ENCODE measurements around the gene MUC5AC.

Gene MUC5AC

DNA sequence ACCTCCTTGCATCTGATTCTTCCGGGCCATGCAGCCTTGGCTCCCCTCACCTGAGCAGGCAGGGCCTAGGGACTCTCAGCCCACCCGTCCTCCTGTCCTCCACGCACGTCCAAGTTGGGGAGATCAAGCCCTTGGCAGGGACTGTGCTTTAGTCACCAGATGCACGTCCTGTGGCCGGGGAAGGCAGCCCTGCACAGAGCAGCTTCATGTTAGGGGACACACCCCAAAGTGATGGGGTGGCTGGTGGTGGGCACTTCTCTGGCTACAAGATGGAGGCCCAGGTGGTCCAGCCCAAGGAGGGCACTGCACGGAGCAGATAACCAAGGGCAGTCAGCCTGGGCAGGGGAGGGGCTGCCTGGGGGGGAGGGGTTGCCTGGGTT is 66.3 kb downstream of the MUC5AC start:
- DNase-seq (ENCODE audit: low read depth, low spot score): no peak

DNA sequence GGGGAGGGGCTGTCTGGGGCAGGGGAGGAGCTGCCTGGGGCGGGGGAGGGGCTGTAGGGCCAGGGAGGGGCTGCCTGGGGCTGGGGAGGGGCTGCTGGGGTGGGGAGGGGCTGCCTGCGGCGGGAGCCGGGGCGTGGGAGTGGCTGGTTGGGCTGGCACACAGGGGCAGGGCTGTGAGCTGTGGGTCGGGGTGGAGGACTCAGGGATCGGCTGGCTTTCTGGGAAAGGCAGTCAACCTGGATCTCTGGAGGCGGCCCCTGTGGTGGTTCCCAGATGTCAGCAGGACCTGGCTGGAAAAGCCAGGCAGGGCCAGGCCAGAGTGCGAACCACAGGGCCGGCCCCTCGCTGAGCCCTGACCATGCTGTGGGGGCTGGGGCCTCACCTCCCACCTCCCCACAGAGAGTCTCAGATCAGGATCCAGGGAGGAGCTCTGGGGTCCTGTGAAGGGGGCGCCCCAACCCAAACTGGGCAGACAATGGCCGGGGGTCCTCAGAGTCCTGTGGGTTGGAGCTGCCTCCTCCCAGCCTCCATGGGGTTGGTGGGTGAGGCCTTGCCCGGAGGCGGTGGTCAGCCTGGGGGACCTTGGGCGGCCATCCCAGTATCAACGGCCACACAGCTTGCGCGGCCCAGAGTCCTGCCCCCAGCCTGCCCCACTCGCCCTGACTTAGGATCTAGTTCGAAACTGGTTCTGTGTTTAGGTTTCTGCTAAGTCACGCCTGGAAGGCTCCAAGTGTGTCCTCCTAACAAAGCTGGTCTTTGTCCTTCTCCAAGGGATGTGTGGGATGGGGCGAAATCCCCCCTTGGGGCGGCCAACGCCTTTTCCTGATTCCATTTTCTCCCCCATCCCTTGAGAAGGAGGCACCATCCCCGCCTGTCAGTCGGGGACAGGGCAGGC is 67.0 kb downstream of the MUC5AC start:
- no peak for DNase-seq (ENCODE audit: low read depth, low spot score)

DNA sequence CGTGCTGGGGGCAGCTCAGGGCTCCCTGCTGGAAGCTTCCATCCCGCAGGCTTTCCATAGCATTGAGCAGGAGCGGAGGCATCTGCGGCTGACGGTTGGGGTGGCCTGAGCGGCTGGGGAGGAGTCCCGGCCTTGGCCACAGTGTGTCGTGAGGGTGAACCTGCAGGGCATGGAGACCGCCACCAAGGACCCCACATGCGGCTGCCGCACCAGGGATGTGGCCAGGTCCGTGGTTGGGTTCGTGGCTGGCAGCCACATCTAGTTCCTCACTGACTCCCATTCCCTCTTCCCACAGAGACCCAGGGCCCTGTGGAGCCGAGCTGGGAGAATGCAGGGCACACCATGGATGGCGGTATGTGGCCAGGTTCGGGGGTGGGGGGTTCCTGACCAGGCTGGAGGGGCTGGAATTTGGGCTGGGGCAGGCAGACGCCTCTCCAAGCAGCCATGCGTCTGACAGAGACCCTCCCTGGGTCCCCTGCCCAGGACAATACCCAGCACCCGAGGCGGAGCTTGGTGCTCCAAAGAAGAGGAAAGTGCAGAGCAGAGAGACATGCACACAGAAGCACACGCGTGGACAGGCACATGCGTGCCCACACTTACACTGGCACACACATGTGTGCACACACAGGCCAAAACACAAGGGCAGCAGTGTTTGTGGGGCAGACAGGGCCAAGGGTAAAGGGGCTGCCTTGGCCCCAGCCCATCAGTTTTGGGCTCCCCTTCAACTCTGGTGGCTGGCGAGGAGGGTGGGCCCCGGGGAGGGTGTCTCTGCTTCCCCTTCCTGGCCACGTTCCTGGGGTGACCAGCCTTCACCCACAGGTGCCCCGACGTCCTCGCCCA is 67.9 kb downstream of the MUC5AC start:
- DNase-seq (ENCODE audit: low read depth, low spot score): no peak

DNA sequence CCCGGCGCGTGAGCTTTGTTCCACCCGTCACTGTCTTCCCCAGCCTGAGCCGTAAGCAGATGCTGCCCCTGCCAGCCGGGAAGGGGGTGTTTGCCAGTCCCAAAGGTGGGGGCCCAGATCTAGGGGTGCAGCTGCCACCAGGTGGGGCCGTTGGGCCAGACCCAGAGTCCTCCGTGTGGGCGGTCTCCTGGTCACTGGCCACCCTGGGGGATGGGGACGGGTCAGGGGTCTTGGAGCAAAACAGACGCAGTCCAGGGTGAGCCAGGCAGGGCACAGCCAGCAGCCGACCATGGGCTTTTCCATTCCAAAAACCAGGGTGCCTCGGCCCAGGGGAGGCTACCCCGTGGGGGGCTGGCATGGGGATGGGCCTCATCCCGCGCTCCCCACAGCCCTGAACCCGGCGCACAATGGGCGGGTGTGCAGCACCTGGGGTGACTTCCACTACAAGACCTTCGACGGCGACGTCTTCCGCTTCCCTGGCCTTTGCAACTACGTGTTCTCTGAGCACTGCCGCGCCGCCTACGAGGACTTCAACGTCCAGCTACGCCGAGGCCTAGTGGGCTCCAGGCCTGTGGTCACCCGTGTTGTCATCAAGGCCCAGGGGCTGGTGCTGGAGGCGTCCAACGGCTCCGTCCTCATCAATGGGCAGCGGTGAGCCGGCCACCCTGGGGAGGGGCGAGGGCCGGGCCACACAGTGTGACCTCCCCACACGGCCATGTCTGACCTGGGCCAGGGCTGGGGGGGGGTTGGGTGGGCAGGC is 68.7 kb downstream of the MUC5AC start:
- no peak for DNase-seq (ENCODE audit: low read depth, low spot score)

DNA sequence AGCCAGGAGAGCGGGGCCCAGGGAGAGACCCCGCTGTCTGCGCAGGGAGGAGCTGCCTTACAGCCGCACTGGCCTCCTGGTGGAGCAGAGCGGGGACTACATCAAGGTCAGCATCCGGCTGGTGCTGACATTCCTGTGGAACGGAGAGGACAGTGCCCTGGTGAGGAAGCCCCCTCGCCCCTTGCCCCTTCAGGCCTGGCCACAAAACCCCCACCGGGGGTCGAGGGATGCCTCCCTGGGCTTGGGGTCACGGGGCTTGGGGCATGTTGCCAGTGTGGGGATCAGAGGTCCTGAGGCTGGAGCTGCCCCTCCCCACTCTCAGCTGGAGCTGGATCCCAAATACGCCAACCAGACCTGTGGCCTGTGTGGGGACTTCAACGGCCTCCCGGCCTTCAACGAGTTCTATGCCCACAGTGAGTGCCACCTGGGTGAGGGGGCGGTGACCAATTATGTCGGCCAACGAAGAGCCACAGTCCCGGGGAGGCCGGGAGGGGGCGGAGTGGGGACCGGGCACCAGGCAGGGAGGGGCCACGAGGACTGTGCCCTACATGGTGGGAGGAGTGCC is 69.3 kb downstream of the MUC5AC start:
- no peak for DNase-seq (ENCODE audit: low read depth, low spot score)

DNA sequence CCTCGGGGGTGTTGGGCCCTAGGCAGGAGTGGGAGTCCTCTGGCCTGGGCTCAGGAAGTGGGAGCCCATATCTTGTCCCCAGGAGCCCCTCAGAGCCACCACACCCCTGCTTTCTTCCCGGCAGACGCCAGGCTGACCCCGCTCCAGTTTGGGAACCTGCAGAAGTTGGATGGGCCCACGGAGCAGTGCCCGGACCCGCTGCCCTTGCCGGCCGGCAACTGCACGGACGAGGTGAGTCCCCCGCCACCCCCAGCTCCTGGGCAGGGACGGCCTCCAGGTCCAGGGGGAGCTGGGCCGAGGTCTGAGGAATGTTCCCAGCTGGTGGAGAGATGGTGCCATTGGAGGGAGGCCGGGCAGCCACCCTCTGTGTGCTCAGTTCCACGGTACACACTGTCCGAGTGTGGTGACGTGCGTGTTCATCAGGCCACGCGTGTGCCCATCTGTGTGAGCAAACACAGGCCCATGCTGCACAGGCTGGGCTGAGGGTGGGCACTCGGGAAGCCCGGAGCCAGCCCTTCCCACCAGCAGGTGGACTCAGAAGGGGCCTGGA is 69.9 kb downstream of the MUC5AC start:
- DNase-seq (ENCODE audit: low read depth, low spot score): no peak

DNA sequence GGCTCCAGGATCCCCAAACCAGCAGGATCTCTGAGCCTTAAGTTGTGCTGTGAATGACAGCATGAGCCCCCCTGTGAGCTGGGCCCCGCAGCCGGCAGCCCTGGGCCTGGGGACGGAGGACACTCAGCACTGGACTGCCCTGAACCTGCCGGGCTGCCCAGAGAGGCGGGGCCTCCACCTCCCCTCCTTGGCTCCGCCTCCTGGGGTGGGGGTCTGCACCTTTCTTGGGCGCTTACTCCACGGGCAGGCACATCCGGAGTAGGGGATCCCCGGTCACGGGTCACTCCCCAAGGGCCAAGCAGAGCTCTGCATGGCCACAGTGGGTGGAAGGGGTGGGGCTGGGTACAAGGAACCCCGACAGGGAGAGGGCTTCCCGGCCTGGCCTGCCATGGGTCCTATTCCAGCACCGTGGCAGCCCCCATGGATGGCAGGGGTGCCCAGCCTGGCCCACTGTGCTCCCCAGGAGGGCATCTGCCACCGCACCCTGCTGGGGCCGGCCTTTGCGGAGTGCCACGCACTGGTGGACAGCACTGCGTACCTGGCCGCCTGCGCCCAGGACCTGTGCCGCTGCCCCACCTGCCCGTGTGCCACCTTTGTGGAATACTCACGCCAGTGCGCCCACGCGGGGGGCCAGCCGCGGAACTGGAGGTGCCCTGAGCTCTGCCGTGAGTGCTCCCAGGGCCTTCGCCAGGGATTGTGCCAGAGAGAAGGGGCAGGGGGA is 70.5 kb downstream of the MUC5AC start:
- DNase-seq (ENCODE audit: low read depth, low spot score): no peak

DNA sequence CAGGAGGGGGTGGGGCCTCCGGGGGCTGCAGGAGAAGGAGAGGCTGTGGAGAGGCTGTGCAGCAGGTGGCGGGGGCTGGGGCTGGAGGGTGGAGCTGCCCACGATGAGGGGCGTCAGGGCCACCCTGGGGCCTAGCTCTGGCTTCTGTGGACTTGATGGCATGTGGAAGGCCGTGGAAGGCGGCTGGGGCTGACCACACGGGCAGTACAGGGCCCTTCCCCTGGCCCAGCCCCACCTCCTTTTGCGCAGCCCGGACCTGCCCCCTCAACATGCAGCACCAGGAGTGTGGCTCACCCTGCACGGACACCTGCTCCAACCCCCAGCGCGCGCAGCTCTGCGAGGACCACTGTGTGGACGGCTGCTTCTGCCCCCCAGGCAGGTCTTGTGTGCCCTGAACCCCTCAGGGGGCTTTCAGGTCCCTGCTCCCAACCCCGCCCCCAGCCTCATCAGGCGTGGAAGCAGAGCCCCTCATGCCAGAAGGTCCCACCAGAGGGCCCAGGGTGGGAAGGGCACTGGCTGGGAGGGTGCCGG is 71.2 kb downstream of the MUC5AC start:
- no peak for DNase-seq (ENCODE audit: low read depth, low spot score)

DNA sequence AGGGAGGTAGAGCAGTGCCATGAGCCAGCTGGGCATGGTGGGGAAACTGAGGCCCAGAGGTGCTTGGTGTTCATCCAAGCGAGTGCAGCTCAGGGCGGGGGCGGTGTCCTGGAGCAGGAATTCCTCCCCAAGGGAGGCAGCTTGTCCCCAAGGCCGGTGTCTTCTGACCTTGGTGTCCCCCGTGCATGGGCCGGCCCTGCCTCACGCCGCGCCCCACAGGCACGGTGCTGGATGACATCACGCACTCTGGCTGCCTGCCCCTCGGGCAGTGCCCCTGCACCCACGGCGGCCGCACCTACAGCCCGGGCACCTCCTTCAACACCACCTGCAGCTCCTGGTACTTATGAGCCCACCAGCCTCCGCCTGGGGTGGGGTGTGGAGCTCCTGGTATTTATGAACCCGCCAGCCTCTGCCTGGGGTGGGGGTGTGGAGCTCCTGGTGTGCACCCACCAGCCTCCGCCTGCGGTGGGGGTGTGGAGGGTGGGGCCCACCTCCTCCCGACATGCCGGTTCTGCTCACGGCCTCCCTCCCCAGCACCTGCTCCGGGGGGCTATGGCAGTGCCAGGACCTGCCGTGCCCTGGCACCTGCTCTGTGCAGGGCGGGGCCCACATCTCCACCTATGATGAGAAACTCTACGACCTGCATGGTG is 71.8 kb downstream of the MUC5AC start:
- no peak for DNase-seq (ENCODE audit: low read depth, low spot score)

DNA sequence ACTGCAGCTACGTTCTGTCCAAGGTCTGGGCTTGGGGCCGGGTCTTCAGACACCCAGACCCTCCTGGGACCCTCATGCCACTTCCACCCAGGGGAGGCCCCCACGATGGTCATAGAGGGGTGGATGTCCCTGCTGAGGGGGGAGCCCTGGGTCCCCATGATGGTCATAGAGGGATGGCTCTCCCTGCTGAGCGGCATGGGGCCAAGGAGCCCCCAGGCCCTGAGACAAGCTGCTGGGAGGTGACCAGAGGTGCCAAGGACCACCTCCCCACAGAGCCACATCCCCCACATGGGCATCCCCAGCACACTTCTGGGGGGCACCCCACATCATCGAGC is 72.3 kb downstream of the MUC5AC start:
- DNase-seq (ENCODE audit: low read depth, low spot score): no peak

DNA sequence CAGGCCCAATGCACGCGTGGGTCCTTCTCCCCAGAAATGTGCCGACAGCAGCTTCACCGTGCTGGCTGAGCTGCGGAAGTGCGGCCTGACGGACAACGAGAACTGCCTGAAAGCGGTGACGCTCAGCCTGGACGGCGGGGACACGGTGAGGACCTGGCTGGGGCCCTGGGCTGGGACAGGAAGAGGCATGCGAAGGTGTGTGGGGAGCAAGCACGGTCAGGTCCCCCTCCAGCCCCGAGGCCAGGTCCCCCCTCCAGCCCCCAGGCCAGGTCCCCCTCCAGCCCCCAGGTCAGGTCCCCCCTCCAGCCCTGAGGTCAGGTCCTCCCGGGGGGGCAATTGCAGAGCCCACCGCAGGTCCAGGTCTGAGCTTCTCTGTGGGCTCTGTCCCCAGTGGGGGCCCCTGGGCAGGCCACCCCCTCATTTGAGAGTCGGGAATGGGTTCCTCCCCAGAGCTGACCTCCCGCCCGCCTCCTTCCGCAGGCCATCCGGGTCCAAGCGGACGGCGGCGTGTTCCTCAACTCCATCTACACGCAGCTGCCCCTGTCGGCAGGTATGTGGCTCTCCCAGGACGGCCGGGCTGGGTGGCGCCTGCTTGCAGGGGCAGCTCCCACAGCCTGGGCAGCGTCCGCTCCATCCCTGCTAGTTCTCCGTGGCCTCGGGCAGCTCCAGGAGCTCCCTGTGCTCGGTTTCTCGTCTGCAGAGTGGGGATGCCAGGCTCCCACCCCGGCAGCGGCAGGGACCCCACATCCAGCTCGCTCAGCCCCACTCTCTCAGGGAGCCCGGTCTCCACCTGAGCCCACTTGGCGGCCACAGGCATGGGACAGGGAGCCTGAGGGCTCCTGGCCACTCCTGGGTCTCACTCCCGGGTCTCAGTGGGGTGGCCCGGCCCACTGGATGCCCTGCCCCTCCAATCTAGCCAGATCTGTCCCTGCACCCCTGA is 73.0 kb downstream of the MUC5AC start:
- no peak for DNase-seq (ENCODE audit: low read depth, low spot score)

DNA sequence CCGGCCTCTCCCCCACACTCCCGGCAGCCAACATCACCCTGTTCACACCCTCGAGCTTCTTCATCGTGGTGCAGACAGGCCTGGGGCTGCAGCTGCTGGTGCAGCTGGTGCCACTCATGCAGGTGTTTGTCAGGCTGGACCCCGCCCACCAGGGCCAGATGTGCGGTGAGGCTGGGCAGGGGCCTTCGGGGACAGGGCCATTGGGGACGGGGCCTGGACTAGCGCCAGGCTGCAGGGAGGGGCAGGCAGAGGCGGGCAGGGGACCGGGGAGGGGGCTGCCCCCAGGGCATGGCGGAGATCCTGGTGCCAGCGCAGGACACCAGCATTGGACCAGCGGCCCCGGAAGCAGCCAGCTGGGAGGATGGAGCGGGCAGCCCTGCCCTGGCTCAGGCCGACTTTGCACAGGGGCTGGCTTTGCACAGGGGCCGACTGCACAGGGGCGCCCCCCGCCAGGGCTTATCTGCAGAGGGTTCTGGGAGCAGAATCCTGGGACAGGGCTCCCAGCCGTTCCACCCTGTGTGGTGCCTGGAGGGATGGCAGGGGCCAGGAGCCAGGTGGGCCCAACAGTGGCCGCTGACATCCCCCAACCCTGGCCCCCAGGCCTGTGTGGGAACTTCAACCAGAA is 73.8 kb downstream of the MUC5AC start:
- no peak for DNase-seq (ENCODE audit: low read depth, low spot score)

DNA sequence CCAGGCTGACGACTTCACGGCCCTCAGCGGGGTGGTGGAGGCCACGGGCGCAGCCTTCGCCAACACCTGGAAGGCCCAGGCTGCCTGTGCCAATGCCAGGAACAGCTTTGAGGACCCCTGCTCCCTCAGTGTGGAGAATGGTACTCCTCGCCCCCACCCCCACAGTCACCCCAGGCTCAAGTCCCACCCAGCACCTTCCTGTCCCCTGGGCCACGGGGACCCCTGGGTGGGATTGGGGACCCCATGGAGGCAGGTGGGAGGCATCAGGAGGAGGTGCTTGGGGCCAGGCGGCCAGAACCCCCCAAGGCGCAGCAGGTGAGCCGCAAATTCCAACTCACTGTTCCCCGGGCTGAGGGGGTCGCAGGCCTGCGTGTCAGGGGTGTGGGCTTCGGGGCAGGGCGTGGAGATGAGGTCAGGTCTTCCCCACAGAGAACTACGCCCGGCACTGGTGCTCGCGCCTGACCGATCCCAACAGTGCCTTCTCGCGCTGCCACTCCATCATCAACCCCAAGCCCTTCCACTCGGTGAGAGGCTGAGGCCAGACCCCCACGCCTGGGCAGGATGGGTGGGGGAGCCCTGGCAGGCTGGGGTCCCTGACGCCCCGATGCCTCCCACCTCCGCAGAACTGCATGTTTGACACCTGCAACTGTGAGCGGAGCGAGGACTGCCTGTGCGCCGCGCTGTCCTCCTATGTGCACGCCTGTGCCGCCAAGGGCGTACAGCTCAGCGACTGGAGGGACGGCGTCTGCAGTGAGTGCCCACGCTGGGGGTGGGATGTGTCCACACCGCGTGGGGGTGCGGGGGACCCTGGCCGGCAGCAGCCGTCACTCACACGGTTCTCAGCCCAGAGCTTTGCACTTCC is 74.5 kb downstream of the MUC5AC start:
- DNase-seq (ENCODE audit: low read depth, low spot score): no peak

DNA sequence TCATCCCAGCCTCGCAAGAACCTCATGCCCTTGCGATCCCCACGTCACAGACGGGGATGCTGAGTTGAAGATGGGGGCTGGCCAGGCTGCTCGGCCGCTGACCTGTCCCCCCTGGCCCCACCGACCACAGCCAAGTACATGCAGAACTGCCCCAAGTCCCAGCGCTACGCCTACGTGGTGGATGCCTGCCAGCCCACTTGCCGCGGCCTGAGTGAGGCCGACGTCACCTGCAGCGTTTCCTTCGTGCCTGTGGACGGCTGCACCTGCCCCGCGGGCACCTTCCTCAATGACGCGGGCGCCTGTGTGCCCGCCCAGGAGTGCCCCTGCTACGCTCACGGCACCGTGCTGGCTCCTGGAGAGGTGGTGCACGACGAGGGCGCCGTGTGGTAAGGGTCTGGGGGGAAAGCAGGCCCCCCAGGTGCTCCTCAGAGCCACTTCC is 75.1 kb downstream of the MUC5AC start:
- DNase-seq (ENCODE audit: low read depth, low spot score): no peak

DNA sequence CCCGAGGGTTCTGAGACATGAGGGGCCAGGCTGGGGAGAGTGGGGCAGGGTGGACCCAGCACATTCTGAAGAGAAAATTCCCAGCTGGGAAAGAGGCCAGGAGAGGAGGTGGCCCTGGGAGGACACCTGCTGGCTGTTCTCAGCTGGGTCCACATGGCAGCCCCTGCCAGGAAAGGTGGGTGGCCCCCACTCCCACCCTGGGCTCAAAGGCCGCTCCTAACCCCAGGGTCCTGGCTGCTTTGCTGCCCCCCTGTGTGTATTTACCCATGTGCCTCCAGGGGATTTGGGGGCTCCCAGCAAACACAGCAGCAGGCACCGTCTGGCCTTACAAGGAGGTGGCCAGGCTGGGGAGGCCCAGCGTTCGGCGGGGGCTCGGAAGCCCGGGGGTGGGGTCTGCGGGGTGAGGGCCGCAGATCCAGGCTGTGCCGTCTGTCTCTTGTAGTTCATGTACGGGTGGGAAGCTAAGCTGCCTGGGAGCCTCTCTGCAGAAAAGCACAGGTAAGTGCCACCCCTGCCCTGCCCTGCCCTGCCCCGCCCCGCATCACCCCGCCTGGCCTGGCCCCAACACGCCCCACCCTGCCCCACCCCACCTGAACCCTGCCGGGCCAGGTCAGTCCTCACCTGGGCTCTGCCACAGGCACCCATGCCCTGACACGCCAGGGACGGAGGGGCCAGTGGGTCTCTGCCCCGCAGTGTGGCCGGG is 75.7 kb downstream of the MUC5AC start:
- DNase-seq (ENCODE audit: low read depth, low spot score): no peak

DNA sequence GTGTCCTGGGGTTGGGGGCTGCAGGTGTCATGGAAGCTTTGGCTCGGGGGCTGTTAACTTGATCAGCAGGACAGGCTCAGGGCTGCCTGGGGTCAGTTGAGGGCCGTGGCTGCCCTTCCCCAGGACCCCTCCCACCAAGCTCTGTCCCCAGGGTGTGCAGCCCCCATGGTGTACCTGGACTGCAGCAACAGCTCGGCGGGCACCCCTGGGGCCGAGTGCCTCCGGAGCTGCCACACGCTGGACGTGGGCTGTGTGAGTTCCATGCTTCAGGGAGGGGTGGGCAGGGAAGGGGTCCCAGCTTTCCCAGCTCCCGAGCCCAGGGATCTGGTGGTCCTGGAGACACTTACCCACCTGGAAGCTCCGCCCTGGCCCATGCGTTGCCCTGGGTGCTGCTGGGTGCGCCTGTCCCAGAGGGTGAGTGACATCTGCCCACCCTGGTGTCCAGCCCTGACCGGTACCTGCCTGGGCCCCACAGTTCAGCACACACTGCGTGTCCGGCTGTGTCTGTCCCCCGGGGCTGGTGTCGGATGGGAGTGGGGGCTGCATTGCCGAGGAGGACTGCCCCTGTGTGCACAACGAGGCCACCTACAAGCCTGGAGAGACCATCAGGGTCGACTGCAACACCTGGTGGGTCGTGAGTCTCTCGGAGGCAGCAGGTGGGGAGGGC is 76.4 kb downstream of the MUC5AC start:
- DNase-seq (ENCODE audit: low read depth, low spot score): no peak
